ENCODE results near the gene CCDC92. TPM values are rescaled to one million over a fixed set of nuclear protein-coding genes. Genes with fewer than 3 reads are reported as not detected.

The CCDC92 gene
- total and polyA plus RNA-seq, 2 of the 13 experiments (the other 11 are each of a cell fraction or from before 2014, with no cell fraction given) = 5.4 to 14.7 TPM

GRCh38 chr12:123954647-123955350 lies 17.8 kb downstream of the CCDC92 start (continued):
- TF ChIP-seq ZNF512B (CRISPR knock-in tag; IDR thresholded peaks at IDR 0.05; ENCODE audit: borderline replicate concordance) (no peak), ZNF264 (CRISPR knock-in tag; IDR thresholded peaks at IDR 0.05) (no peak), IRF1 (CRISPR knock-in tag; IDR thresholded peaks at IDR 0.05; ENCODE audit: low read depth) (no peak), HOXD1 (CRISPR knock-in tag; IDR thresholded peaks at IDR 0.05) (no peak), CREBL2 (CRISPR knock-in tag; IDR thresholded peaks at IDR 0.05; ENCODE audit: borderline replicate concordance) (no peak)
- TF ChIP-seq, protein P1, sequence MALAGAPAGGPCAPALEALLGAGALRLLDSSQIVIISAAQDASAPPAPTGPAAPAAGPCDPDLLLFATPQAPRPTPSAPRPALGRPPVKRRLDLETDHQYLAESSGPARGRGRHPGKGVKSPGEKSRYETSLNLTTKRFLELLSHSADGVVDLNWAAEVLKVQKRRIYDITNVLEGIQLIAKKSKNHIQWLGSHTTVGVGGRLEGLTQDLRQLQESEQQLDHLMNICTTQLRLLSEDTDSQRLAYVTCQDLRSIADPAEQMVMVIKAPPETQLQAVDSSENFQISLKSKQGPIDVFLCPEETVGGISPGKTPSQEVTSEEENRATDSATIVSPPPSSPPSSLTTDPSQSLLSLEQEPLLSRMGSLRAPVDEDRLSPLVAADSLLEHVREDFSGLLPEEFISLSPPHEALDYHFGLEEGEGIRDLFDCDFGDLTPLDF (CRISPR knock-in tag; IDR thresholded peaks at IDR 0.05) = no peak

DNA sequence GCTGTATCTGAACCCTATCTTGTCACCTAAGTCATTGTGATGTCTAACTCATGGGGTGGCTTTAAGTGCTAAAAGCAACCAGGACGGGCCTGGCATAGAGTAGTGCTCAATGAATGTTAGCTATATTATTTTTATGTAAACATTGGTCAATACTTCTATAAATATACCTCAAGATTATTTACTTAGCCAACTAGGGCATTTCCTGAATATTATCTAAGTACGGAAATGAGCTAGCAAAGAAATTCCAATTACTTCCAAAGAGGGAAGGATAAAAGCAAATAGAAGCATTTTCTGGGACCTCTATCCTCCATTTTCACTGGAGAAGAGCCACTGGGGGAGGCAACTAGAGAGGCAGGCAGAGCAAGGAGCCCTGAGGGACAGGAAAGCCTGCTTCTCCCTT lies 20.6 kb downstream of the CCDC92 start:
- FAIRE-seq = no peak
- Histone ChIP-seq H3K4me1 (ENCODE audit: insufficient read depth, low read length) (peaks cover 42% of the 10 kb centered on the region), H3K36me3 (replicated peaks in 1 of 2; ENCODE audit: control insufficient read depth in 1 of 2, insufficient read depth in 2 of 2, low read length in 2 of 2) (no peaks in the 10 kb centered on the region), H3K79me2 (ENCODE audit: insufficient read depth, low read length) (no peaks in the 10 kb centered on the region), H3K9ac (ENCODE audit: insufficient read depth, low read depth, low read length) (no peak overlapping the region), H4K20me1 (ENCODE audit: insufficient read depth, low read length) (no peaks in the 10 kb centered on the region), H2AFZ (ENCODE audit: low read length) (no peak overlapping the region), H3K4me3 (replicated peaks in 1 of 3; ENCODE audit: insufficient read depth in 1 of 3, low read depth in 2 of 3, low read length in 3 of 3) (no peak overlapping the region), H3K9me3 (ENCODE audit: low read length) (no peaks in the 10 kb centered on the region), H3K27ac (ENCODE audit: extremely low read length, insufficient read depth, low read length) (no peak overlapping the region), H3K27me3 (ENCODE audit: control insufficient read depth in 1 of 2, insufficient read depth in 2 of 2, low read length in 2 of 2) (no peaks in the 10 kb centered on the region), H3K4me2 (ENCODE audit: low read depth, low read length) (no peak overlapping the region)
- no peak for ATAC-seq
- no TSS peak for BruUV-seq (replicated peaks)
- POLR2A ChIA-PET = no interaction called here
- 75% methylated on average over 2 of the region's 2 CpGs for WGBS (ENCODE audit: low lambda C conversion rate)
- intact Hi-C loops (cut with micrococcal nuclease; ENCODE audit: unreplicated experiment) (no loop called here), in situ Hi-C loops (cut with HindIII; ENCODE audit: extremely low pct_ligation_motif_present, low pct_unique_long_range_greater_than_20kb) (no loop called here)
- DNase-seq (ENCODE audit: low spot score) = no peak
- CTCF ChIA-PET (ENCODE audit: low intra/inter-chr PET ratio, low total read pairs) = no interaction called here
- TF ChIP-seq, protein P2, sequence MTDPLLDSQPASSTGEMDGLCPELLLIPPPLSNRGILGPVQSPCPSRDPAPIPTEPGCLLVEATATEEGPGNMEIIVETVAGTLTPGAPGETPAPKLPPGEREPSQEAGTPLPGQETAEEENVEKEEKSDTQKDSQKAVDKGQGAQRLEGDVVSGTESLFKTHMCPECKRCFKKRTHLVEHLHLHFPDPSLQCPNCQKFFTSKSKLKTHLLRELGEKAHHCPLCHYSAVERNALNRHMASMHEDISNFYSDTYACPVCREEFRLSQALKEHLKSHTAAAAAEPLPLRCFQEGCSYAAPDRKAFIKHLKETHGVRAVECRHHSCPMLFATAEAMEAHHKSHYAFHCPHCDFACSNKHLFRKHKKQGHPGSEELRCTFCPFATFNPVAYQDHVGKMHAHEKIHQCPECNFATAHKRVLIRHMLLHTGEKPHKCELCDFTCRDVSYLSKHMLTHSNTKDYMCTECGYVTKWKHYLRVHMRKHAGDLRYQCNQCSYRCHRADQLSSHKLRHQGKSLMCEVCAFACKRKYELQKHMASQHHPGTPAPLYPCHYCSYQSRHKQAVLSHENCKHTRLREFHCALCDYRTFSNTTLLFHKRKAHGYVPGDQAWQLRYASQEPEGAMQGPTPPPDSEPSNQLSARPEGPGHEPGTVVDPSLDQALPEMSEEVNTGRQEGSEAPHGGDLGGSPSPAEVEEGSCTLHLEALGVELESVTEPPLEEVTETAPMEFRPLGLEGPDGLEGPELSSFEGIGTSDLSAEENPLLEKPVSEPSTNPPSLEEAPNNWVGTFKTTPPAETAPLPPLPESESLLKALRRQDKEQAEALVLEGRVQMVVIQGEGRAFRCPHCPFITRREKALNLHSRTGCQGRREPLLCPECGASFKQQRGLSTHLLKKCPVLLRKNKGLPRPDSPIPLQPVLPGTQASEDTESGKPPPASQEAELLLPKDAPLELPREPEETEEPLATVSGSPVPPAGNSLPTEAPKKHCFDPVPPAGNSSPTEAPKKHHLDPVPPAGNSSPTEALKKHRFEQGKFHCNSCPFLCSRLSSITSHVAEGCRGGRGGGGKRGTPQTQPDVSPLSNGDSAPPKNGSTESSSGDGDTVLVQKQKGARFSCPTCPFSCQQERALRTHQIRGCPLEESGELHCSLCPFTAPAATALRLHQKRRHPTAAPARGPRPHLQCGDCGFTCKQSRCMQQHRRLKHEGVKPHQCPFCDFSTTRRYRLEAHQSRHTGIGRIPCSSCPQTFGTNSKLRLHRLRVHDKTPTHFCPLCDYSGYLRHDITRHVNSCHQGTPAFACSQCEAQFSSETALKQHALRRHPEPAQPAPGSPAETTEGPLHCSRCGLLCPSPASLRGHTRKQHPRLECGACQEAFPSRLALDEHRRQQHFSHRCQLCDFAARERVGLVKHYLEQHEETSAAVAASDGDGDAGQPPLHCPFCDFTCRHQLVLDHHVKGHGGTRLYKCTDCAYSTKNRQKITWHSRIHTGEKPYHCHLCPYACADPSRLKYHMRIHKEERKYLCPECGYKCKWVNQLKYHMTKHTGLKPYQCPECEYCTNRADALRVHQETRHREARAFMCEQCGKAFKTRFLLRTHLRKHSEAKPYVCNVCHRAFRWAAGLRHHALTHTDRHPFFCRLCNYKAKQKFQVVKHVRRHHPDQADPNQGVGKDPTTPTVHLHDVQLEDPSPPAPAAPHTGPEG (CRISPR knock-in tag; IDR thresholded peaks at IDR 0.05) = no peak
- TF ChIP-seq ZNF749 (CRISPR knock-in tag; IDR thresholded peaks at IDR 0.05; ENCODE audit: borderline replicate concordance) (no peak), PCBP2 (optimal IDR thresholded peaks at IDR 0.05; ENCODE audit: low read depth, low read length, poor library complexity, severe bottlenecking) (no peak), GATA4 (IDR thresholded peaks at IDR 0.05; ENCODE audit: borderline replicate concordance, low read depth) (no peak), XBP1 (CRISPR knock-in tag; IDR thresholded peaks at IDR 0.05) (no peak)

Measured in HepG2 (cell line).